Cerebellar cortex (tissue), 1 donor: ENCODE measurements around the gene ZNF446.
"Not testable (repeated sequence)": the region's sequence is repeated elsewhere in the genome, so short reads cannot be mapped to it uniquely, and the experiment has no call there.

ENCODE experiments used
- DNase-seq: peaks from one replicate; pipeline ENCODE4 v3.0.0-alpha.2; 2015; ENCODE audit warnings: low spot score

Gene ZNF446

GRCh38 chr19:58470837-58471543 is 5.2 kb upstream of the ZNF446 start:
- not testable (repeated sequence) for DNase-seq

GRCh38 chr19:58471736-58472135 is 4.4 kb upstream of the ZNF446 start:
- DNase-seq = no peak

DNA sequence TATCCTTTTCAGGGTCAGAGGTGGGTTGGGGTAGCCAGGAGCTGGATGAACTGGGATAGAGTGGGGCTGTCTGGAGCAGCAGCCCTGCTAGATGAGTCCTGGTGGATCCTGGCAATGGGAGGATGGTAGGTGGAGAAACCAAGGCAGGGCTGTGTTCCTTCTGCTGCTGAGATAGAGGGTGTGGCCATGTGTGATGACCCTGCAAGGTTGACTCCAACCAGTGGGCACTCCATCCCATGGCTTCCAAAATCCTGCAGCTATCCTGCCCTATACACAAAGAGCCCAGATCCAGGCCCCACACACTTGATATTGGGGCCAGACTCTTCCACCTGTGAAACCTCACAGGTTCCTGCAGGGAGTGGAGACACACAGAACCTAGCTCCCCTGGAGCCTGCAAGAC is 2.4 kb upstream of the ZNF446 start:
- no peak for DNase-seq

- no peak for DNase-seq
Observed at GRCh38 chr19:58474291-58474996, 1.7 kb upstream of the ZNF446 start.

DNA sequence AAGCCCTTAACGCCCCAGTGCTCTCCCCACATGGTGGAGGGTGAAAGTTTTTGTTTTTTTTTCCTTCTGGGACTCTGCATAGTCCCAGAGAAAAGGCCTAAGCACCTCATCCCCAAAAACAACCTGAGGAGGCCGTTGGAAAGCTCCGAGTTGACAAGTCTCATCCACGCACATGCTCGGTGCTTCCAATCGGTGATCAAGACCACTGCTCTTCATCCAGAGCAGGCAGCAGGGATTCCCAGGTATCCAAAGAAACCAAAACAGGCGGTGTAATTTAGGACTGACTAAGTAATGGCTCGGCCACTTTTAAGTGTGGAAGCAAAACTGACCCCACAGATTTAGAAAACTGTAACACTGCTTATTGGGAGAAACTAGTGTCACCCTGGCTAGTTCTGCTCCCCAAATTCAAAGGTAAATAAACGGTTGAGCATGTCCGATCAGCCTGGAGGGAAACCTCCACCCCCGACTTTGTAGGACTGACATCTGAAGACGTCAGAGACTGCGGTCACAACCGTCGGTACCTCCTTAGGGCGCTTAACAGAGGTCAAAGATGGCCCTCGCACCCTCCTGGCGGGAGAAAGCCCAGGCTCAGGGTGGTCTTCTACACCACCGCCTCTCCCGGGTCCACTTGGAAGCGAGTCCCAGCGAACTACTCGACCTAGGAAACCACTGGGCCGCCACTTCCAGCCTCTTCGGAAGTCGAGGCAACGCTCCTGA is 997 bp upstream of the ZNF446 start:
- DNase-seq = no peak

DNA sequence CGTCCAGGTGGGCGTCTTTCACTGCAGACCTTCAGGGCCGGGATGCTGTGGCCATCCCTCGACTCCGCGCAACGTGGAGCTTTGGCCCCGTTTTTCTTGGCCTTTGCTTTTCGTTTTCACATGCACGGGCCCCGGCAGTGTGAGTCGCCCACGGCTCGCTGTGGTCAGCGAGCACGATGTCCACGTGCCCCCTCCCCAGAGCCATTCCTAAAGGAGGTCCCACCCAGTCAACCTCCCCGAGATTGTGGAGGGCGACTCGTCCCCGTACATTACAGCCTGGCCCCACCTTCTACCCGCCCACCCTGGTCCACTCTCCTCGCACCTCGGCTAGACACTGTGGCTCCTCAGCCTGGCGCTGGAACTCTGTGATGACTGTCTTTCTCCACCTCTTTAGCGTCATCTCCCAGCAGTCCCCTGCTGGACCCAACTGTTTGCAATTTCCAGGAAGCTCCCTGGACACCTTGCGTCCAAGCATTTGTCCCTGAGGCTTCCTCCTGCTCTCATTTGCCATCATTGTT is 405 bp downstream of the ZNF446 start:
- DNase-seq = peak; percentile 18

GRCh38 chr19:58477130-58477529 is 978 bp downstream of the ZNF446 start:
- DNase-seq = no peak

GRCh38 chr19:58477871-58478270 is 1.7 kb downstream of the ZNF446 start:
- no peak for DNase-seq

- no peak for DNase-seq
Observed at GRCh38 chr19:58479303-58479702, 3.2 kb downstream of the ZNF446 start.

DNA sequence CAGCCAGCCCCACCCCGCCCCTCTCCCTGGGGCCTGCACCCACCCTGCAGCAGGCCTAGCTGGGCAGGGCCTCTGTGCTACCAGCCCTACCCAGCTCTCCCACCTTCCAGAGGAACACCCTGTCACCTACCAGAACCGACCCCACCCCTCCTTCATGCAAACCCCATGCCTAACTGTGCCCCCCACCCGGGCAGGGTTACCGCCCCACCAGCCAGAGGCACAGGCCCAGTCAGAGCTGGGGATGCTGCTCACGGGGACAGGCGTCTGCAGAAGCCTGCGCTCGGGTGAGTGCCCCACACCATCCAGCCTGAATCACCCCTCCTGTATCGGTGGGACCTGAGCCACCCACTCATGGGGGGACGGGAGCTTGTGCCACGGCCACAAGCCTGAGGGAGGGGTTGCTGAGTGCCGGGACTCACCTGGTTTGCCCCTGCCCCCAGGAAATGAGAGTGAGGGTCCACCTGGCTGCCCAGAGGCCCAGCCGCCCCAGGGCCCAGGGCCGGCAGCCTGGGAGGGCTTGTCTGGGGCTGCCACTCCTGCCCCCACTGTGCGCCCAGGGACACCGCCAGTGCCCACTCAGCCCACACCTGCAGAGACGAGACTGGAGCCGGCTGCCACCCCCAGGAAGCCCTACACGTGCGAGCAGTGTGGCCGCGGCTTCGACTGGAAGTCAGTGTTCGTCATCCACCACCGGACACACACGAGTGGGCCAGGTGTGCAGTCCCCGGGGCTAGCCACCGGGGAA is 3.8 kb downstream of the ZNF446 start:
- no peak for DNase-seq

GRCh38 chr19:58480481-58480830 is 4.3 kb downstream of the ZNF446 start:
- DNase-seq = no peak

DNA sequence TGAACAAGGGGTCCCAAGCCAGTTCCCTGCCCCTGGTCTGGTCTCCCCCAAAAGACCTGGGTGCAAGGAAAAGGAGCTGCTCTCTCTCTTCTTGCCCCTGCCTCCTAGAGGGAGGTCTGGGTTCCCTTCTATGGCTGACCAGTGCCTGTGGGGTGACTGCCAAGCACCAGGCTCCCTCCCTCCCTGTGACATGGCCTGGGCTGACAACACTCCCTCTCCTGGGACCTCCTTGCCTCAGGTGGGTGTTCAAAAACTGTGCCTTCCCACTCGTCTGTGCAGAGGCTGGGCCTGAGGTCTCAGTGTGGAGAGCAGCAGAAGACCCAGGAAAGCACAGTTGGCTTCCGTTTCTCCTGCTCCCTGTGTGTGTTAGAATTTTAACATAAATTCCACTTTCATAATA is 4.7 kb downstream of the ZNF446 start:
- no peak for DNase-seq

GRCh38 chr19:58482372-58482771 is 6.2 kb downstream of the ZNF446 start:
- DNase-seq = no peak

GRCh38 chr19:58483776-58484175 is 7.6 kb downstream of the ZNF446 start:
- no peak for DNase-seq

- DNase-seq = not testable (repeated sequence)
Observed at GRCh38 chr19:58484349-58484748, 8.2 kb downstream of the ZNF446 start.

DNA sequence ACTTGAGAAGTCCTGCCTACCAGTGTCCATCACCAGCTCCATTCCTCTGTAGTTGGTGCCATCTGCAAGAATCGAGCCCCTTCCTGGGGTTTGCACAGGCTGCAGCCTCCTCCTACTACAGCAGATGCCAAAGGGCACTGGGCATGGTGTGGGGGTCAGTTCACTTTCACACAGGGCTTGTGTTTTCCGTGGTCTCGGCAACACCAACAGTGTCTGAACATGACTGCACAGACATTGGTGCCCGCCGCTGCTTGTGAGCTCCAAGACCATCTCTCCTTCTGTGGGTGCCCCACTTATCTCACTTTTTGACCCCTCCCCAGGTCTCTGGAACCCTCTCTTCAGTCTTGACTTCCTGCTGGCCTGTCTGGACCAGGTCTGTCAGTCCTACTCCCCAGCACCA is 15.2 kb downstream of the ZNF446 start:
- DNase-seq = no peak

DNA sequence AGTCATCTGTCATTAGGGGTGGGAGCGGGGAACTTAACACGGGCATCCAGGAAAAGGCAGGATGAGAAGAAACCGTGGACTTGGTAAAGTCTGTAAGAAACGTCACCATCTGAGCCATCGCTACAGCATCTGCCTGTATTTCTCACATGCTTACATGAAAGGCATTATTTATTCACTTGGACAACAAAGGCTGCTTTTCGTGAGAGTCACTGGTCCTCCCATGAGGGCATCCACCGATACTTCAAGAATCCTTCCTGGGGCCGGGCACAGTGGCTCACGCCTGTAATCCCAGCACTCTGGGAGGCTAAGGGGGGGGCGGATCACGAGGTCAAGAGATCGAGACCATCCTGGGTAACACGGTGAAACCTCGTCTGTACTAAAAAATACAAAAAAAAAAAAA is 16.1 kb downstream of the ZNF446 start:
- no peak for DNase-seq

- no peak for DNase-seq
Observed at GRCh38 chr19:58497634-58498170, 21.6 kb downstream of the ZNF446 start.

DNA sequence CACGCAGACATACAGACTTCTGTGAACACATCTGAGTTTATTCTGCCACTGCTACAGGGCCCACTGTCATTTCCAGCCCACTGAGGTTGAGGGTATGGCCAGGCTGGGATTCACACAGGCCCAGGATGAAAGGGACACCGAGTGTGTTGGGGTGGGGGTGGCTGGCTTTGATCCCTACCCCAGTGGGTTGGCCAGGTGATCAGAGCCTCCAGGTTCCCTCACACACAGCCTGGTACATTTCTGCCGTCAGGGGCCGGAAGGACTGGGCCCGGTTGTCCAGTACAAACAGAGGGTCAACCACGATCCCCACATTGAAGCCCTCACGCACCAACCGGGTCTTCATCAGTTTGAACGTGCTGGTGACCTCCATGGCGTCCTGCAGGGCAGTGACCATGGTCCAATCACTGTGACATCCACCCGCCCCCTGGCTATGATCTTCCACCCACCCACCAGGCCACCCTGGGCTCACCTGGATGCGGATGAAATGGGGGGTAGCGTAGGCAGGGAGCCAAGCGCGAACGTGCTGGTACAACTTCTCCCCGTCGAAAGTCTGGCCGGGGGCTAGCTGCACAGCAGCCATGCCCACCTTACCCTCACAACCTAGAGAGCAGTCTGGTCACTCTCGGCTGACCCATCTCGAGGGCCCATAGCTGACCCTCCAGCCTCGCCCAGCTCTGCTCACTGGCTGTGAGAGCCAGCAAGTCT is 22.3 kb downstream of the ZNF446 start:
- no peak for DNase-seq

GRCh38 chr19:58499021-58499927 is 23.1 kb downstream of the ZNF446 start:
- DNase-seq = peak; percentile 99
